Measurements from ENCODE around the gene RTN4R. TPM values are rescaled to one million over a fixed set of nuclear protein-coding genes. Genes with fewer than 3 reads are reported as not detected.

The RTN4R gene
- total and polyA plus RNA-seq, 2 experiments from 2014 or later: 5.2 to 5.3 TPM

GRCh38 chr22:20217563-20217962 is 50.6 kb downstream of the RTN4R start:
- Histone ChIP-seq H3K4me3 (no peak overlapping the region), H3K4me1 (ENCODE audit: low read depth) (no peaks in the 10 kb centered on the region), H3K9me3 (ENCODE audit: low read depth) (no peaks in the 10 kb centered on the region), H3K27ac (no peak overlapping the region), H3K27me3 (no peaks in the 10 kb centered on the region), H3K36me3 (no peaks in the 10 kb centered on the region)
- TF ChIP-seq CTCF (IDR thresholded peaks at IDR 0.05; ENCODE audit: low read depth, low read length): no peak
- no peak for DNase-seq (ENCODE audit: low read depth in 1 of 2, low spot score in 1 of 2)

- no peaks in the 10 kb centered on the region for H3K36me3 ChIP-seq
- no peak for DNase-seq (ENCODE audit: low read depth in 1 of 2, low spot score in 1 of 2)
- no peaks in the 10 kb centered on the region for H3K9me3 ChIP-seq (ENCODE audit: low read depth)
- no peaks in the 10 kb centered on the region for H3K27me3 ChIP-seq
- no peak overlapping the region for H3K27ac ChIP-seq
- TF ChIP-seq CTCF (IDR thresholded peaks at IDR 0.05; ENCODE audit: low read depth, low read length): no peak
- H3K4me3 ChIP-seq: no peak overlapping the region
- H3K4me1 ChIP-seq (ENCODE audit: low read depth): no peaks in the 10 kb centered on the region
Measured at GRCh38 chr22:20216863-20217499, 51.1 kb downstream of the RTN4R start.

GRCh38 chr22:20215742-20216141 is 52.4 kb downstream of the RTN4R start:
- Histone ChIP-seq H3K27ac (no peak overlapping the region), H3K36me3 (no peaks in the 10 kb centered on the region), H3K4me3 (no peak overlapping the region), H3K9me3 (ENCODE audit: low read depth) (no peaks in the 10 kb centered on the region), H3K27me3 (no peaks in the 10 kb centered on the region), H3K4me1 (ENCODE audit: low read depth) (no peaks in the 10 kb centered on the region)
- no peak for DNase-seq (ENCODE audit: low read depth in 1 of 2, low spot score in 1 of 2)
- TF ChIP-seq CTCF (IDR thresholded peaks at IDR 0.05; ENCODE audit: low read depth, low read length): no peak

GRCh38 chr22:20214853-20215252 is 53.3 kb downstream of the RTN4R start:
- Histone ChIP-seq H3K4me3 (no peak overlapping the region), H3K4me1 (ENCODE audit: low read depth) (no peaks in the 10 kb centered on the region), H3K9me3 (ENCODE audit: low read depth) (no peaks in the 10 kb centered on the region), H3K27me3 (no peaks in the 10 kb centered on the region), H3K27ac (no peak overlapping the region), H3K36me3 (no peaks in the 10 kb centered on the region)
- DNase-seq (ENCODE audit: low read depth in 1 of 2, low spot score in 1 of 2): no peak
- TF ChIP-seq CTCF (IDR thresholded peaks at IDR 0.05; ENCODE audit: low read depth, low read length): no peak

- no peak for TF ChIP-seq CTCF (IDR thresholded peaks at IDR 0.05; ENCODE audit: low read depth, low read length)
Measured at GRCh38 chr22:20213833-20214708, 54.0 kb downstream of the RTN4R start.

More at GRCh38 chr22:20213833-20214708, 54.0 kb downstream of the RTN4R start:
- Histone ChIP-seq H3K4me1 (ENCODE audit: low read depth) (no peaks in the 10 kb centered on the region), H3K9me3 (ENCODE audit: low read depth) (no peaks in the 10 kb centered on the region), H3K27me3 (no peaks in the 10 kb centered on the region), H3K27ac (no peak overlapping the region), H3K36me3 (no peaks in the 10 kb centered on the region), H3K4me3 (no peak overlapping the region)
- no peak for DNase-seq (ENCODE audit: low read depth in 1 of 2, low spot score in 1 of 2)
